Breast epithelium (tissue), 3 donors: ENCODE measurements around the gene PAIP2.

Experiments
- CTCF ChIP-seq, 3 donors: fragments of 450-650 bp; IDR thresholded peaks; one replicate each; pipeline ENCODE4 v1.5.1; 2016 to 2017; ENCODE audit warnings: antibody characterized with exemption in 3 of 3, mild to moderate bottlenecking in 3 of 3, moderate library complexity in 3 of 3
- POLR2A ChIP-seq: fragments of 450-650 bp; IDR thresholded peaks from one replicate; pipeline ENCODE4 v1.6.1; 2016; ENCODE audit warnings: antibody characterized with exemption, mild to moderate bottlenecking, moderate library complexity

- TF ChIP-seq POLR2A, result no peak
- no peak for TF ChIP-seq CTCF (IDR thresholded peaks at IDR 0.05)
These were observed 22.3 kb downstream of the PAIP2 start for GRCh38 chr5:139363937-139364336.
